Left lung (tissue), 10 donors: Measurements from ENCODE around the gene MCF2. TPM values are rescaled to one million over a fixed set of nuclear protein-coding genes. Genes with fewer than 3 reads are reported as not detected.
A peak's percentile ranks its signal among the peaks of the same experiment; 100 is the strongest.

Source experiments
- ATAC-seq: fragments of 200-7000 bp; cut with Tn5 transposase; one replicate; pipeline ENCODE4 v1.9.1; 2020; ENCODE audit warnings: moderate library complexity
- DNase-seq, 4 donors: peaks; one replicate each; pipeline ENCODE4 v3.0.0-alpha.2; 2013 to 2020
- H3K27ac ChIP-seq, 2 donors: fragments of 200-600 bp; sonication (generic) in 1 of 2; one replicate each; pipeline versions ENCODE4 v1.5.0 to v1.8.0; 2020 to 2021
- H3K27me3 ChIP-seq, 2 donors: fragments of 200-600 bp; sonication (generic) in 1 of 2; one replicate each; pipeline versions ENCODE4 v1.5.0 to v1.8.0; 2020 to 2021
- H3K36me3 ChIP-seq, 2 donors: fragments of 200-600 bp; sonication (generic) in 1 of 2; one replicate each; pipeline versions ENCODE4 v1.5.0 to v1.8.0; 2020 to 2021
- H3K4me1 ChIP-seq, 2 donors: fragments of 200-600 bp; one replicate each; pipeline ENCODE4 v1.8.0; 2021
- H3K4me3 ChIP-seq, 2 donors: fragments of 200-600 bp; sonication (generic) in 1 of 2; one replicate each; pipeline versions ENCODE4 v1.5.0 to v1.8.0; 2020 to 2021; ENCODE audit warnings: mild to moderate bottlenecking in 1 of 2
- H3K9me3 ChIP-seq, 2 donors: fragments of 200-600 bp; sonication (generic) in 1 of 2; one replicate each; pipeline versions ENCODE4 v1.5.0 to v1.8.0; 2020 to 2021
- intact Hi-C, 2 donors: fragments of 100-400 bp; cut with DNase I; formaldehyde crosslinking; loops; one replicate each; pipeline versions ENCODE4 v1.11.2 to v1.14.2; 2022
- polyA plus RNA-seq, 6 donors: library from polyadenylated mRNA; unstranded; fragments of 120-200 nt; gene quantifications; one replicate each; pipeline ENCODE4 v1.2.1, GENCODE V29; 2013; ENCODE audit not compliant: insufficient read length in 6 of 6
- total RNA-seq, 2 donors: library from RNA; stranded (reverse); fragmentation: NEBNext Ultra II Directional; extraction: Animal tissue kit (Norgen Biotek cat#: 25700); gene quantifications; one replicate each; pipeline ENCODE4 v1.2.1, GENCODE V29; 2021
- TF ChIP-seq, protein P1 (sequence below), 2 donors: fragments of 200-600 bp; sonication (generic) in 1 of 2; IDR thresholded peaks; one replicate each; pipeline versions ENCODE4 v1.5.0 to v1.8.0; 2021; ENCODE audit warnings: antibody characterized with exemption in 2 of 2
- donor health status: DM: no; HTN: yes; CAD: no.
- donor health status: DM: no; HTN: no; CAD: no.

The MCF2 gene
- total and polyA plus RNA-seq, 8 donors = 0.05 to 0.27 (median 0.13) TPM; not detected in 2

DNA sequence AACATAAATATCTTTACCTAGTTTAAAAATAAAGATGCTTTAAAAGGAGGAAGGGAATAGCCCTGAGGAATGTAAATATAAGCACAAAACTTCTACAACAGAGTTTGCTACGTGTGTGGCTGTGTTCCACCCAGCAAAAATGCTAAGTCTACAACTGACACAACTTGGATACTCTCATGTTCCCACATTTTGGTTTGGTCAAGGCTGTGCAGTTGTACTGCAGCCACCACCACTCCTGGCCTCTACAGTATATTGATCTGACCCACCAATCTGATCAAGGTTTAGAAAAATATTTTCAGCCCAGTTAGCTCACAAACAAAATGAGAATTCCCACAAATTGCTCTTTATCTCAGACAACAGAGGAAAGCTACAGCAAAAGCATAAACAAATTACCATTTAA, 165.3 kb downstream of the MCF2 start:
- H3K27me3 ChIP-seq = no peaks in the 10 kb centered on the region
- DNase-seq = no peak
- intact Hi-C loops = no loop called here
- TF ChIP-seq, protein P1, sequence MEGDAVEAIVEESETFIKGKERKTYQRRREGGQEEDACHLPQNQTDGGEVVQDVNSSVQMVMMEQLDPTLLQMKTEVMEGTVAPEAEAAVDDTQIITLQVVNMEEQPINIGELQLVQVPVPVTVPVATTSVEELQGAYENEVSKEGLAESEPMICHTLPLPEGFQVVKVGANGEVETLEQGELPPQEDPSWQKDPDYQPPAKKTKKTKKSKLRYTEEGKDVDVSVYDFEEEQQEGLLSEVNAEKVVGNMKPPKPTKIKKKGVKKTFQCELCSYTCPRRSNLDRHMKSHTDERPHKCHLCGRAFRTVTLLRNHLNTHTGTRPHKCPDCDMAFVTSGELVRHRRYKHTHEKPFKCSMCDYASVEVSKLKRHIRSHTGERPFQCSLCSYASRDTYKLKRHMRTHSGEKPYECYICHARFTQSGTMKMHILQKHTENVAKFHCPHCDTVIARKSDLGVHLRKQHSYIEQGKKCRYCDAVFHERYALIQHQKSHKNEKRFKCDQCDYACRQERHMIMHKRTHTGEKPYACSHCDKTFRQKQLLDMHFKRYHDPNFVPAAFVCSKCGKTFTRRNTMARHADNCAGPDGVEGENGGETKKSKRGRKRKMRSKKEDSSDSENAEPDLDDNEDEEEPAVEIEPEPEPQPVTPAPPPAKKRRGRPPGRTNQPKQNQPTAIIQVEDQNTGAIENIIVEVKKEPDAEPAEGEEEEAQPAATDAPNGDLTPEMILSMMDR (IDR thresholded peaks at IDR 0.05) = no peak
- H3K36me3 ChIP-seq = no peaks in the 10 kb centered on the region
- no peaks in the 10 kb centered on the region for H3K9me3 ChIP-seq
- no peak overlapping the region for H3K4me3 ChIP-seq
- H3K4me1 ChIP-seq = no peaks in the 10 kb centered on the region
- no peak for ATAC-seq
- H3K27ac ChIP-seq = no peak overlapping the region

DNA sequence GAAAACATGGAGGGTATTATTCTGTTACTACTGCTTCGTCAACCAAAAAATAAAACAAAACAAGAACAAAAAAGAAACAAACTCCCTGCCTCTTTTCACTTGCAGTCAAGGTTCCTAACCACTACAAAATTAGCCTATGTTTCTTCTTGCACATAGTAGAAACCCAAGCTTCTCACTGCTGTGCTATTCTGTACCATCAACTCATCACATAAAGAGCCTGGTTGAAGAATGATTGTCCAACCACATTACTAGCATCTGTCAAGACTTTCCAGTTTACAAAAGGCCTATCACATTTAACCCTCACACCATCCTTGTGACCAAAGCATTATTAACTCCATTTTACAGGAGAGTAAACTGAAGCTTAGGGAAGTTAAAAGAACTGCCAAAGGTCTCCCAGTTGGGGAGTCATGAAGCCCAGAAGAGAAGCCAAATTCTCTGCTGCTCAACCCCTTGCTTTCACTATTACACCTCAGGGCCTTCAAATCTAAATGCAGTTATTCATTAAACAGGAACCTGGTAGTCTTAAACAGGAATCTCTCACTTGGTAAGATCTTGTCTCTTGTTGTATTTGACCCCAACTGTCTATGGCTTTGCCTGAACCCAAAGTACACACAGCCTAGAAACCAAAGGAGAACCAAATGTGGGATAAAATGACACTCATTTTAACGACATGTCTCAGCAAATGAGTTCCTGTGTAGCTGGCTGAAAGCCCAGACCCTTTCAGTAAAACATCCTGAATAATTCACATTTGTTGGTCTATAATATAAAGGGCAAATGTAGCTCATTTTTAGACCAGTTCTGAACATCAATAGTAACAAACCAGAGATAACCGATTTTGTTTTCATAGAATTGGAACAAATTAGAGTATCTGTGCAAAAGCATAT, 168.8 kb downstream of the MCF2 start:
- peak in 1 of 4 donors; percentile 2 for DNase-seq
- no peaks in the 10 kb centered on the region for H3K27me3 ChIP-seq
- no peaks in the 10 kb centered on the region for H3K4me1 ChIP-seq
- no peaks in the 10 kb centered on the region for H3K9me3 ChIP-seq
- H3K27ac ChIP-seq = no peak overlapping the region
- TF ChIP-seq, protein P1 (IDR thresholded peaks at IDR 0.05) = no peak
- intact Hi-C loops = no loop called here
- H3K4me3 ChIP-seq = no peak overlapping the region
- no peak for ATAC-seq
- no peaks in the 10 kb centered on the region for H3K36me3 ChIP-seq

DNA sequence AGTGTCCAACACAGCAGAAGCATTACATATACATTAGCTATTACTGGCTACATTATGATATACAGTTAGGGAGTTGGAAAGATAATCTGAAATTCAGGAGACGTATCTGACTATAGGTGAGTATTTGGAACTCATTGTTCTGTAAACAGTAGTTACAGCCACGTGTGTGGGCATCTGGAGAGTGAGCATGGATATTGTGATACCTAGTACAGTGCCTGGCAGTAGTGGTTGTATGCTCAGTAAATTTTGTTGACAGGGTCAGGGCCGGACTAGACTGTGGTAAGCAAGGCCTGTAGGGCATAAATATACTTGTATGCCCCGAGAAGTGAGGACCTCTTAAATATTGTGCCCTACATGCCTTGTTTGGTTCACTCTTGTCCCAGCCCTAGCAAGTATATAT, 174.5 kb downstream of the MCF2 start:
- H3K36me3 ChIP-seq = no peaks in the 10 kb centered on the region
- no peaks in the 10 kb centered on the region for H3K27me3 ChIP-seq
- no peaks in the 10 kb centered on the region for H3K4me1 ChIP-seq
- H3K27ac ChIP-seq = no peak overlapping the region
- intact Hi-C loops = no loop called here
- DNase-seq (no peak), ATAC-seq (no peak)
- TF ChIP-seq, protein P1 (IDR thresholded peaks at IDR 0.05) = no peak
- no peak overlapping the region for H3K4me3 ChIP-seq
- H3K9me3 ChIP-seq = no peaks in the 10 kb centered on the region

DNA sequence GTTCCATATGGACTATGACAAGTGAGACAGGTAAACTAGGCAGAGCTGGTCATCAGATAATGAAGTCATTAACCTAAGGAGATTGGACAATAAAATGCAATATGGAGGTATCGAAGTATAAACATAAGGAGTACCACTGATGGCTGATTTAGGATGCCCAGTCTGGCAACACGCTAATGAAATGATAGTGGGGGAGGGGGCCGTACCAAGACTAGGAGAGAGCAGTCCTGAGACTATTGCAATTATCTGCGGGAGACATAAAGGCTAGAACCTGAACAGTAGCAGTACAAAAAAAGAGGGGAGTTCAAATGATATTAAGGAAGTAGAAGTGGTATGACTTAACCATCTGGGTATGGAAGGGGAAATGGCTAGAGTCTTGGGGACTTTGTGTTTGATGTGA, 175.1 kb downstream of the MCF2 start:
- ATAC-seq (no peak), DNase-seq (no peak)
- no peak overlapping the region for H3K4me3 ChIP-seq
- intact Hi-C loops = no loop called here
- H3K9me3 ChIP-seq = no peaks in the 10 kb centered on the region
- TF ChIP-seq, protein P1 (IDR thresholded peaks at IDR 0.05) = no peak
- H3K27ac ChIP-seq = no peak overlapping the region
- H3K36me3 ChIP-seq = no peaks in the 10 kb centered on the region
- H3K27me3 ChIP-seq = no peaks in the 10 kb centered on the region
- H3K4me1 ChIP-seq = no peaks in the 10 kb centered on the region

Other genes with a start within 250 kb of the MCF2 start
- not detected for gene F9, start 177.4 kb downstream of the MCF2 start, total RNA-seq
- not detected for gene F9, start 177.4 kb downstream of the MCF2 start, polyA plus RNA-seq
- gene ATP11C, start 224.9 kb upstream of the MCF2 start, total RNA-seq = 10 to 100 TPM; 11.1 to 15.9 TPM
- gene ATP11C, start 224.9 kb upstream of the MCF2 start, polyA plus RNA-seq = 10 to 100 TPM; 21.6 to 24.7 (median 23.4) TPM